GM06990 (cell line): ENCODE measurements around the gene POLR3A.

Experiments used
- DNase-seq: peaks from one replicate; pipeline ENCODE4 v3.0.0-alpha.2; 2011; ENCODE audit not compliant: insufficient read length; ENCODE audit errors: extremely low read depth
- H3K27me3 ChIP-seq: replicated peaks from 2 replicates; pipeline ENCODE4 v1.6.0; 2011; ENCODE audit warnings: low read length; ENCODE audit not compliant: control insufficient read depth, insufficient read depth
- H3K36me3 ChIP-seq: 2 replicates; pipeline ENCODE4 v1.5.1; 2011; ENCODE audit warnings: low read length; ENCODE audit not compliant: control insufficient read depth, insufficient read depth
- H3K4me3 ChIP-seq: replicated peaks from 2 replicates; pipeline ENCODE4 v1.5.1; 2011; ENCODE audit warnings: low read depth, mild to moderate bottlenecking, control low read depth, low read length
- TF ChIP-seq, protein P1 (sequence below): IDR thresholded peaks from 2 replicates; pipeline ENCODE4 v1.5.1; 2011; ENCODE audit warnings: low read length, control low read depth, mild to moderate bottlenecking, inconsistent platforms; ENCODE audit not compliant: insufficient read depth, poor library complexity, severe bottlenecking

POLR3A gene

DNA sequence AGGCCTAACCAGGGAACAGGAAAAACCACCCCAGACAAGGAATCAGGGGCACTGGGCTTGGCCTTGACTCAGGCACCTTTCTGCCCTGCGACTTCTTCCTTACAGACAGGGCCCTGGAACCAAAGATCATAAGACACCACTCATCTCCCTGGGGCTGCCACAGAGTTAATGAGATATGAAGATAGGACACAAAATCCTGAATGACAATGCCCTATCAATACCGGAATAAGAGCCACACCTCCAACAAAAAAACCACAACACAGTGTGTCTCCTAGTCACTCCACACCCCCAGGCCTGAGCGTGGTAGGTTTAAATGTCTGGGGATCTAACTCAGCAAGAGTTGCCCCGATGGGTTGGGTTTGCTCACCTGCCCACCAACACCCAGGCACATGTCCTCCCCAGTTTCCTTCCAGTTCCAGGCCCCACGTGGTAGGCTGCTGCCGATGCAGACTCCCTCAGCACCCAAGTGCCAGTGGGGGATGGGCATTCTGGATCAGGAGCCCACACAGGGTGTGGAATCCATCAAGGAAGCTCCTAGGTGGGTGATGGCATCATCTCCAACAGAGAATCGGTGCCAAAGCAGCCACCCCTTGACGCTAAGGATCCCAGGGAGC is 106.6 kb downstream of the POLR3A start:
- Histone ChIP-seq H3K36me3 (no peaks in the 10 kb centered on the region), H3K4me3 (no peak overlapping the region), H3K27me3 (0 out of 2 replicates have a peak, but pooled peaks cover under 1% of the 10 kb centered on the region)
- TF ChIP-seq, protein P1, sequence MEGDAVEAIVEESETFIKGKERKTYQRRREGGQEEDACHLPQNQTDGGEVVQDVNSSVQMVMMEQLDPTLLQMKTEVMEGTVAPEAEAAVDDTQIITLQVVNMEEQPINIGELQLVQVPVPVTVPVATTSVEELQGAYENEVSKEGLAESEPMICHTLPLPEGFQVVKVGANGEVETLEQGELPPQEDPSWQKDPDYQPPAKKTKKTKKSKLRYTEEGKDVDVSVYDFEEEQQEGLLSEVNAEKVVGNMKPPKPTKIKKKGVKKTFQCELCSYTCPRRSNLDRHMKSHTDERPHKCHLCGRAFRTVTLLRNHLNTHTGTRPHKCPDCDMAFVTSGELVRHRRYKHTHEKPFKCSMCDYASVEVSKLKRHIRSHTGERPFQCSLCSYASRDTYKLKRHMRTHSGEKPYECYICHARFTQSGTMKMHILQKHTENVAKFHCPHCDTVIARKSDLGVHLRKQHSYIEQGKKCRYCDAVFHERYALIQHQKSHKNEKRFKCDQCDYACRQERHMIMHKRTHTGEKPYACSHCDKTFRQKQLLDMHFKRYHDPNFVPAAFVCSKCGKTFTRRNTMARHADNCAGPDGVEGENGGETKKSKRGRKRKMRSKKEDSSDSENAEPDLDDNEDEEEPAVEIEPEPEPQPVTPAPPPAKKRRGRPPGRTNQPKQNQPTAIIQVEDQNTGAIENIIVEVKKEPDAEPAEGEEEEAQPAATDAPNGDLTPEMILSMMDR = no peak
- DNase-seq = no peak

DNA sequence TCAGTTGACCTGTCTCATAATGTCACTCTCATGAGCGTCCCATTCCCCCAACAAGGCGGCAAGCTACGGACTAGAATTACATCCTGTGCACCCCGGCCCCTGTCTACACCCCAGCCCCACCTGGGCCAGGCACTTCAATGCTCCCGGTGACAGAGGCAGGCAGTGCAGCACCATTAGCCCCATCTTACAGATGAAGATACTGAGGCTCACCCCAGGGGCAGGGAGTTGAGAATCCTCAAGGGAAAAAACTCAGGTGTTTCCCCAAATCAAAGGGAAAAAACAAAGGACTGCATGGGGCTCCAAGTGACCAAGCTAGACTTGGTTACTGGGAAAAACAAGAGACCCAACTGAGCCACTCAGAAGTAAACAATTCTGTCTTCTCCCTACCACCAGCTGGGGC is 107.3 kb downstream of the POLR3A start:
- no peak for DNase-seq
- Histone ChIP-seq H3K4me3 (no peak overlapping the region), H3K36me3 (no peaks in the 10 kb centered on the region), H3K27me3 (no peaks in the 10 kb centered on the region)
- TF ChIP-seq, protein P1 = no peak

DNA sequence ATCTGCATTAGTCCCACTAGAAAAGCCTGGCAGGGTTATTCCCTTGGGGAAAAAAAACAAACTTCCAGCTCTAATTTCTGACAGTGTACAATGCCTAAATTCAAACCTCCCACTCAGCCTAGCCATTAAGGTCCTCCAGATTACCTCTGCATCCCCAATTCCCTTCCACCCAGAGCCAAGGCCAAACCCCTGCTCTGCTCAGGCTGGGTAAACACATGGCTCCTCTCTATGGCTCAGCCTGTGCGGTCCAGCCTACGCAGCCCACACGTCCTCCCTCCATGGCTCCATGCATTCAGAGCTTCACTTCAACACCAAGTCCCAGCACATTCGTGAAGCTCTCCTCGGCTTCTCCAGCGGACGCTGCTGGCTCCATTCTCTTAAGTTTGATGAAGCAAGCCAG is 107.9 kb downstream of the POLR3A start:
- TF ChIP-seq, protein P1 = no peak
- H3K27me3 ChIP-seq = no peaks in the 10 kb centered on the region
- H3K36me3 ChIP-seq = no peaks in the 10 kb centered on the region
- no peak for DNase-seq
- no peak overlapping the region for H3K4me3 ChIP-seq

DNA sequence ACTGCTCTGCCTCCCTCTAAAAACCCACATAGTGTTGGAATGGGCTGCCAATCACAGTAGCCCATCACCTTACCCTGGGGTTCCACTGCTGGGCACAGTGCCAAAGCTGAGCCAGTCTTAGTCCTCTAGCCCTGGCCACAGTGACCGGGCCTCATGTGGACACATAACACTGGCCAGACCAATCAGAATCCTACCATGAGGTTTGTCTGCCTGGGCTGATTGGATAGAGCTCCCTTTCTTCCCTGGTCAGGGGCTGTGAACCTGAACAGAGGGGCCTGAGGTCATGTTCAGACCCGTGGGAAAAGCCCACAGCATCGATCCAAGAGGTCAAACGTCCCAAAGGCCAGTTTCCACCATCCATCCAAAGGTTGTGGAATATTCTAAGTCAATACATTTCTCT is 108.8 kb downstream of the POLR3A start:
- Histone ChIP-seq H3K36me3 (no peaks in the 10 kb centered on the region), H3K27me3 (no peaks in the 10 kb centered on the region), H3K4me3 (no peak overlapping the region)
- no peak for DNase-seq
- TF ChIP-seq, protein P1 = no peak

DNA sequence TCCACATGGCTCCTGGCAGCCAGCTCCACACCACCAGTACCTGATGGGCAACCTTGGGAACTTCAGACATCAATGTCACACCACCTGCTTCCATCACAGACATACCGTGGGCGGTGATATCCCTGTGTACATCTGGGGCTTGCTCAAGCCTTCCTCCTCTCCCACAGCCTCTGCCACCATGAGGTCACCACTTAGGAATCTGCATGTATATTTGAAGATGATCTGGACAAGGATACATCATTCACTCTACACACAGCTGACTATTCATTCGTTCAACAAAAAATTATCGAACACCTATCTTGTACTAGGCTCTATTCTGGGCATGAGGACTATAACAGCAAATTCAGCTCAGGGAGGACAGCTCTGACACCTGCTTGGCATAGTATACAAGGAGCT is 109.6 kb downstream of the POLR3A start:
- Histone ChIP-seq H3K36me3 (no peaks in the 10 kb centered on the region), H3K4me3 (no peak overlapping the region), H3K27me3 (no peaks in the 10 kb centered on the region)
- TF ChIP-seq, protein P1 = no peak
- DNase-seq = no peak
